Neural crest cell (in vitro differentiated cells): ENCODE measurements around the gene PLOD2. TPM values are rescaled to one million over a fixed set of nuclear protein-coding genes. Genes with fewer than 3 reads are reported as not detected.

Source experiments
- DNase-seq: peaks from one replicate; pipeline ENCODE4 v3.0.0; 2021; ENCODE audit warnings: low read depth, mixed read lengths, low spot score
- H3K27ac Mint-ChIP-seq: one replicate; pipeline ENCODE4 v1.8.0; 2021; ENCODE audit warnings: mild to moderate bottlenecking, mixed read lengths; ENCODE audit not compliant: unreplicated experiment
- H3K27me3 Mint-ChIP-seq: 2 replicates; pipeline ENCODE4 v1.8.0; 2021; ENCODE audit warnings: low read depth, mild to moderate bottlenecking, mixed read lengths
- H3K36me3 Mint-ChIP-seq: 2 replicates; pipeline ENCODE4 v1.8.0; 2021; ENCODE audit warnings: low read depth, mild to moderate bottlenecking, mixed read lengths
- H3K4me1 Mint-ChIP-seq: 2 replicates; pipeline ENCODE4 v1.8.0; 2021; ENCODE audit warnings: mixed read lengths
- H3K4me3 Mint-ChIP-seq: one replicate; pipeline ENCODE4 v1.8.0; 2021; ENCODE audit warnings: mild to moderate bottlenecking, mixed read lengths
- H3K9me3 Mint-ChIP-seq: 2 replicates; pipeline ENCODE4 v1.8.0; 2021; ENCODE audit warnings: mixed read lengths
- CTCF ChIP-seq: fragments of 200-600 bp; sonication (generic); conservative IDR thresholded peaks from 2 replicates; pipeline ENCODE4 v1.5.0; 2021; ENCODE audit warnings: antibody characterized with exemption, mild to moderate bottlenecking
- total RNA-seq: library from RNA; stranded (reverse); gene quantifications from 2 replicates; pipeline ENCODE4 v1.2.1, GENCODE V29; 2021

Gene PLOD2
- total RNA-seq, 1 donor from 2014 or later, result 12.7 TPM

GRCh38 chr3:146139586-146140110 lies 21.3 kb downstream of the PLOD2 start:
- Mint-ChIP-seq H3K4me3 (no peak overlapping the region), H3K9me3 (no peaks in the 10 kb centered on the region), H3K27me3 (no peaks in the 10 kb centered on the region), H3K4me1 (peaks cover 2% of the 10 kb centered on the region), H3K36me3 (no peaks in the 10 kb centered on the region), H3K27ac (no peak overlapping the region)
- no peak for DNase-seq
- no peak for TF ChIP-seq CTCF

- no peak for DNase-seq
- no peak for TF ChIP-seq CTCF
- H3K27ac Mint-ChIP-seq, result no peak overlapping the region
These were observed 22.1 kb downstream of the PLOD2 start for GRCh38 chr3:146138902-146139301.

GRCh38 chr3:146136647-146137046 lies 24.3 kb downstream of the PLOD2 start:
- Mint-ChIP-seq H3K27ac (no peak overlapping the region), H3K27me3 (no peaks in the 10 kb centered on the region), H3K4me1 (peaks cover 6% of the 10 kb centered on the region), H3K9me3 (no peaks in the 10 kb centered on the region), H3K4me3 (no peak overlapping the region), H3K36me3 (no peaks in the 10 kb centered on the region)
- no peak for DNase-seq
- TF ChIP-seq CTCF, result no peak

More at GRCh38 chr3:146138902-146139301, 22.1 kb downstream of the PLOD2 start:
- H3K9me3 Mint-ChIP-seq, result no peaks in the 10 kb centered on the region
- no peak overlapping the region for H3K4me3 Mint-ChIP-seq
- H3K36me3 Mint-ChIP-seq, result no peaks in the 10 kb centered on the region
- H3K27me3 Mint-ChIP-seq, result no peaks in the 10 kb centered on the region
- peaks cover 6% of the 10 kb centered on the region for H3K4me1 Mint-ChIP-seq

- DNase-seq, result no peak
- TF ChIP-seq CTCF, result no peak
- Mint-ChIP-seq H3K36me3 (no peaks in the 10 kb centered on the region), H3K4me3 (no peak overlapping the region), H3K4me1 (peaks cover 6% of the 10 kb centered on the region), H3K9me3 (no peaks in the 10 kb centered on the region), H3K27me3 (no peaks in the 10 kb centered on the region), H3K27ac (no peak overlapping the region)
These were observed 26.5 kb downstream of the PLOD2 start for GRCh38 chr3:146134348-146135117.

GRCh38 chr3:146133441-146133840 lies 27.5 kb downstream of the PLOD2 start:
- Mint-ChIP-seq H3K9me3 (no peaks in the 10 kb centered on the region), H3K27me3 (no peaks in the 10 kb centered on the region), H3K4me3 (no peak overlapping the region), H3K27ac (no peak overlapping the region), H3K36me3 (no peaks in the 10 kb centered on the region), H3K4me1 (peaks cover 6% of the 10 kb centered on the region)
- TF ChIP-seq CTCF, result no peak
- DNase-seq, result no peak
